GM21576 (cell line): ENCODE data around the gene CCDC149.

Experiments used
- ATAC-seq: cut with Tn5 transposase; IDR thresholded peaks from one replicate; pipeline ENCODE4 v1.9.1; 2021; ENCODE audit warnings: mild to moderate bottlenecking, moderate library complexity; ENCODE audit not compliant: unreplicated experiment

Gene CCDC149

DNA sequence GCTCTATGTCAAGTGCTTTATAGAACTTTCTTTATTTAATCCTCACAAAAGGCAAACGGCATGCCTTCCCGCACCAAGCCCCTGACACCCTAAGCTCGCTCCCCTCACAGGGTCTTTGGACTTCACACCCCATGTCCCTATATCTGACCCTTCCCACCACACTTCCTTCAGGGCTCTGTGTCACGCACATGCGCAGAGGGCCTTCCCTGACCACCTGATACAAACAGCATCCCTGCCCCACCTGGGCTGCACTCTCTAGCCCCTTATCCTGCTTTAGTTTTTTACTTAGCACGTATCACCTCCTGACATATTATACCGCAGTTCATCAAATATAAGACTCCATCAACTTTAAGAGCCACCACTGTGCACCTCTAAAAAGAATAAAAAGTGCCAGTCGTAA is 67.7 kb downstream of the CCDC149 start:
- ATAC-seq = no peak

DNA sequence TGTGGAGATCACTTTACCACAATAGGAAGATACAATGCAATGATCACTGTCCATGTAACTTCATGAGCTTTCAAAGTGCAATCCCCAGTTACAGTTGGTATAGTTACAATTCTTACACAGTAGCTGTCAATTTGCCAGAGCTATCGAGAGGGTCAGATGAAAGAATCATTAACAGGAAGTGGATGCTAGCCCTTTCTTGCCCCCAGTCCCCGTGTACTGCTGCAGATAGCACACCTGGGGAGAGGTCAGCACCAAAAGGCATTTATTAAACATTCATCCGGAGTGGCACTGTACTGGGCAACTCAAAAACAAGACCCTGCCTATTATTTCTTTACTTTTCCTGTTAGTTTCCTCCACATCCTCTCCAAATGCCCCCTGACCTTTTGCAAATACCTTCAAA is 69.7 kb downstream of the CCDC149 start:
- no peak for ATAC-seq

- no peak for ATAC-seq
Measured at GRCh38 chr4:24842356-24842755, 70.5 kb downstream of the CCDC149 start.

- ATAC-seq = no peak
Measured at GRCh38 chr4:24840826-24841543, 71.9 kb downstream of the CCDC149 start.

DNA sequence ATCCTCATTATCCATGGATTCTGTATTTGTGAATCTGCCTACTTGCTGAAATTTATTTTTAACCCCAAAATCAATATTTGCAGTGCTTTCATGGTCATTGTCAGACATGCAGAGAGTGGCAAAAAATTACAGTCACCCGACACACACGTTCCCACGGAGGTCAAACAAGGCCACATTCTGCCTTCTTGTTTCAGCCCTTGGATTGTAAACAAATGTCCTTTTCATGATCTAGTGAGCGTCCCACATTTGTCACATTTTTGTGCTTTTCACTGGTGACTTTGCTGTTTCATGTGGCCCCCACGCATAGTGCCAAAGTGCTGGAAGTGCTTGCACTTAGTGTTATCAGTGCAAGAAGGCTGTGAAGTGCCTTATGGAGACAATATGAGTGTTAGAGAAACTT is 72.5 kb downstream of the CCDC149 start:
- no peak for ATAC-seq

DNA sequence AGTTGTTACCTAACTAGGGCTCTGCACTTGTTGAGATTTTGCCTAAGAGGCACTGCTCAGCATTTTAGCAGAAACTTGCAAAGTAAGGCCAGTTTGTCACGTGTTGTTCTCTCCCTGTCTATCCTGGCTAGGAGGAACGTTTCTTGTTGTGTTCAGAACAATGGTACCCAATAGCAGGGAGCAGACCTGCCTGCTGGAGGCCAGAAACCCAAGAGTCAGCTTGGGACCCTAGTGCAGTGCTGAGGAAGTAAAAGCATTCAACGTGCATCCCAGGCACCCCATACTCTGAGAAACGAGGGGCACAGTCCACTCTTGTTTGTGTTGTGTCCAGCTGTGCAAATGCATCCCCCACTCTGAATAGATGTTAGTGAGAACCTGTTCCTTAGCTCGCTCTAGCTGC is 75.1 kb downstream of the CCDC149 start:
- no peak for ATAC-seq

DNA sequence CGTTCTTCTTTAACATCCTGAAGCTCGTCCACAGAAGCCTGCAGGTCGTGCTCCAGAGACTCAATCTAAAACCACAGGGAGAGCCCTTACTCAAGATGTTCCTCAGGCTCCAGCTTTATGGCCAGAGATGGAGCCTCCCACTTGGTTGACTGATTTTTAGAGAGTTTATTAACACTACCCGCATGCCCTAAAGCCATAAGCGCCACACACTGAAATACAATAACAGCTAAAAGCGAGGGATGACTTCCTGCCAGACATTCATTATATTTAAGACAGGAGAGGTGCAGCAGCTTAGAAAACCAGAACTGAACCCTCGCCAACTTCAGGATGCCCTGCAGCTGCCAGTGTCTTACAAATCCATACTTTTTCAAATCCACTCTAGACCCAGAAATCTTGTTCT is 75.5 kb downstream of the CCDC149 start:
- ATAC-seq = no peak

- no peak for ATAC-seq
Measured at GRCh38 chr4:24836661-24837242, 76.1 kb downstream of the CCDC149 start.

DNA sequence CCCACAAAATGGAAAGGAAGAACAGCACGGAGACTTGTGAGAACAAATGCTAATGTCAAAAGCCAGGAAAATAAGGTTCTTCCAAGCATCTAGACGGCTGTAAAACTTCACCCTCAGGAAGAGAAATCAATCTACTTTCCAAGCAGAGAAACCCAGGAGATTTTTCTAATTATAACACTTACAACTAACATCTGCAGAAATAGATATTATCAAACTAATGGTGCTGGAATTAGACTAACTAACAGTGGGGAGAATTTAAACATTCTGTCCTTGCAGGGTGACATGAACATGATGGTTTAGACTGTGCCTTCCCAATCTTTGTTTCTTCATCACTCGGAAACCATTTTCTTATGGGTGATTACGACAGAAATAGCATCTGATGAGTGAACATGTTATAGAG is 77.1 kb downstream of the CCDC149 start:
- no peak for ATAC-seq

- ATAC-seq = peak; percentile 77
Measured at GRCh38 chr4:24831637-24832036, 81.2 kb downstream of the CCDC149 start.

DNA sequence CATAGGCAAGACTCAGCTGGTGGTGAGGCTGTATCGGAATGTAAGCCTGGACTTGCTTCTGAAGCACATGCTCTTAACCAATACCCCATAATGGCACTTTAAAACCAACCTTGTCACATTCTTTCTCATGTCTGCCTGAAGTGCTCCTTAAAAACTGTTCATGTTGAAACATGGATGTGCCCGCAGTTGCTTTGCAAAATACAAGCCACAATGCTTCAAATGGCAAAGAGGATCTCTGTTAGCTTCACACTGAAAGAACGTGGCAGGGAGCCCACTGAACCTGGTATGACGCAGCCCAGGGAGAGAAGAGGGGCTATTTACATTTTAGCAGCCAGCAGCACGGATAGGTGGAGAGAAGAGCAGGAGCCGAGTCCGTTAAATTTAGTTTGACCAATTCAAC is 88.1 kb downstream of the CCDC149 start:
- ATAC-seq = no peak

DNA sequence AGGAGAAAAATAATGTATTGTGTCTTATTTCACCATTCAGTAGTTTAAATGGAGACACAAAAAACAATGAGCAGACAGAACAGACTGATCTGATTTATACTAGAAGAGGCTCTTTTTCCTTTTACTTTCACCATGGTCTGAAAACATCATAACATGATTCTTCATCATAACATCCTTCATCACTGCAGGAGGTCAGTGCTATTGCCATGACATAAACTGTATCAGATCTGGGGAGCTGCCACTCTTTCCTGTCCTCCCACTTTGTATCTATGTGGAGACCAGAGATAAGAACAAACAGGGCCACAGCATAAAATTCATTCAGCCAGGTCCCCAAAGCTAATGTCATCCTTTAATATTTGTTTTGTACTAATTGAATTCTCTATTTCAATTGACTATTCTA is 92.3 kb downstream of the CCDC149 start:
- no peak for ATAC-seq

GRCh38 chr4:24816797-24817196 is 96.0 kb downstream of the CCDC149 start:
- no peak for ATAC-seq

GRCh38 chr4:24813732-24814131 is 99.1 kb downstream of the CCDC149 start:
- no peak for ATAC-seq

DNA sequence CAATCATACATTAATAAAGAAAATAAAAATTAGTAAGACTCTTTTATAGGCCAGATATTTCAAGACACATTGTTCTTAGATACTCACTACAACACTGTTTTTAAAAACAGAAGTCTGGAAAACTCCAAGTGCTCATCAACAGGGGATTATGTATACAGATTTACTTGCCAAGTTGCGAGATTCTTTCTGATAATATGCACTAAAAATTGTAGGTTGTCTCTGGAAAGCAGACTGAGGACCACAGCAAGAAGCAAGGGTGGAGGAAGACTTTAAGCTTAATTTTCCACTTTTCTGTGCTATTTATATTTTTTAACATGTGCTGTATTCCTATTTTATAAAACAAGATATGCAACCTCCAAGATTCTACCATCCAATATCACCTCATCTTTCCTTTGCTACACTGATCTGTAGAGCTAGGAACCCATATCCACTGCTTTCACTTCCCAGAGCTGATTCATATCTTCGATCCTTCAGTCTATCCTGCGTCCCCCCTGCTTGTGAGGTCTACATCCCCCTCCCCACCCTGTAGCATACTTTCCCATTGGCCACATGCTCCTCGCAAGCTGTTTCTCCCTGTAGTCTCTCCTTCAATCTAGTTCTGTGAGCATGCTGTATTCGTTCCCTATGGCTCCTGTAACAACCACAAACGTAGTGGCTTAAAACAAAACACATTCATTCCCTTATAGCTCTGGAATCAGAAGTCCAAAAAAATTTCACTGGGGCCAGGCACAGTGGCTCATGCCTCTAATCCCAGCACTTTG is 101.8 kb downstream of the CCDC149 start:
- no peak for ATAC-seq

GRCh38 chr4:24809815-24810405 is 102.9 kb downstream of the CCDC149 start:
- no peak for ATAC-seq

- no peak for ATAC-seq
Measured at GRCh38 chr4:24809376-24809775, 103.5 kb downstream of the CCDC149 start.

DNA sequence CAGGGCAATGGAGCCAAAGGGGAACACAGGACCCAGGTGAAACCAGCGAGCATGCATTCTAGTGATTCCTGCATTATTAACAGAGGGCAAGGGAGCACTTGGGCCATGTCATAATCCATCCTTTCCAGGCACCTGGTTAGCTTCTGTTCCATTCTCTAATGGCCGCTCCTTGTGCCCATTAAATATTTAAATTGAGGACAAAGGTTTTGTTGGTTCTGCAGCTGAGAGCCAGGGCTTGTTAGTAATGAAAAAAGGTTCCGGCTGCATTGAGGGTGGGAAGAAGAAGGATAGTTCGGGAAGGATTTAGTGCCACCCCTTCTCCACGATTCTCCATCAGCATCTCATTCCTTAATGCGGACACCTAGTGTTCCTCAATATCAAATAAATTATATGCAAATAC is 103.9 kb downstream of the CCDC149 start:
- no peak for ATAC-seq

DNA sequence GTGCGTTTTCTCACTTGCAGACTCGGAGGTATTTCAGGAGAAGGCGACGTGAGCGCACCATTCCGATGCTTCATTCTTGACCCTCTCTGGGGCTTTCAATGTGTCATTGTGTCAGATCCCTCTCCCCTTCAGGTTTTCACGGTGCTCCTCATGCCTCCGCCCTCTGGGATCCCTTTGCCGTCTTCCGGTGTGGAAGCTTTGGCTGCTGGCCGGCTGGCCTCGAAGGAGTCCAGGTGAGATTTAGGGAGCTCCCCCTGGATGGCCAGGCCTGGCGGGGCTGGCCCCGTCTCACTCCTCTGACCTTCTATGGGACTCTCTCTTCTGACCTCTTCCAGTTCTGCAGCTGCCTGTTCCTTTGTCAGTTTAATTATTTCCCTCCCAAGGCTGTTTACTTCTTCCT is 104.6 kb downstream of the CCDC149 start:
- no peak for ATAC-seq

DNA sequence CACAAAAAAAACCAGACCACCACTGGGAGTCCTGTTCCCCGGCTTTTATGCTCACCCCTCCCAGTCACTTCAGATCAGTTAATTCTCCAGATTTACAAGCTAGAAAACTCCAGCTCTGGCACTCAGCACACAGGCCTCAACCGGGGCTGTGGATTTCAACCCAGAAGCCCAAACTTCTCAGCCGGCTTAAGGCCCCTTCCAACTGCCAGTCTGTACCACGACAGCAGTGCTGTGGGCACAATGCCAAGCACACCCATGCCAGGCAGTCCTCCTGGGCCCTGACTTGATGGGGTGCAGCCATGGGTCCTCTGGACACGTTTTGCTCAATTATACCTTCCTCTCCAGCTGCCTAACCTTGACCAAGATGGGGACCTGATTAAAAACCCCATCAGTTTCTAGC is 105.2 kb downstream of the CCDC149 start:
- no peak for ATAC-seq

GRCh38 chr4:24806206-24806990 is 106.4 kb downstream of the CCDC149 start:
- no peak for ATAC-seq
